NCI-H2171 (cell line): ENCODE results near the gene RCAN3.
"Not testable (repeated sequence)": the region's sequence is repeated elsewhere in the genome, so short reads cannot be mapped to it uniquely, and the experiment has no call there.

Experiments used
- DNase-seq: peaks from one replicate; lab custom pipeline; 2025; lab: John Stamatoyannopoulos, UW

RCAN3 gene

DNA sequence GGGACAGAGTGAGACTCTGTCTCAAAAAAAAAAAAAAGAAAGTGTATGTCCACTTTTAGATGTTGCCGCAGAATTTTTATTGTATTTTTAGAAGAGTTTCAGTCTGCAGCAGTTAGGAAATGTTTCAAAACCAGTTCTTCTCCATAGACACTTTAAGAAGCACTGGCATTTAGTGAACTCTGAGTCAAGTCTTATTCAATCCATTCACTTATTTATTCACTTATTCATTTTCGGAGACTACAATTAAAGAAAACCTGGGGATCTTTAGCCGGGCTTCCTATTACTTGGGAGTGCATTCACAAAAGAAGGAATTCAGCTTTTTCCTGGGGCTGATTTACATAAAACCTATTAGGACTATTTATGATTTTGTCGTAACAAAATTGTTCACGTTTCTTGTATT is 12.3 kb downstream of the RCAN3 start:
- no peak for DNase-seq

DNA sequence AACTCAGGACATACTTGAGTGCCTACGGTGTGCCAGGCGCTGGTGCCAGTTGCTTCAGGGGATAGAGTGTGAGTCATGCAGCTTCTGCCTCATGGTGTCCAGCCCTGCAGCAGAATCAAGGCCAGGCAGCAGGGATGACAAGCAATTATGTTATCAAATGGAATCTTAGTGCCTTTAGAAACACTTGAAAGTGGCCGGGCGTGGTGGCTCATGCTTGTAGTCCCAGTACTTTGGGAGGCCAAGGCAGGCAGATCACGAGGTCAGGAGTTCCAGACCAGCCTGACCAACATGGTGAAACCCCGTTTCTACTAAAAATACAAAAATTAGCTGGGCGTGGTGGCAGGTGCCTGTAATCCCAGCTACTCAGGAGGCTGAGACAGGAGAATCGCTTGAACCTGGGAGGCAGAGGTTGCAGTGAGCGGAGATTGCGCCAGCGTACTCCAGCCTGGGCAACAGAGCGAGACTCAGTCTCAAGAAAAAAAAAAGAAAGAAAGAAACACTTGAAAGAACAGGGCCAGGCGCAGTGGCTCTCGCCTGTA is 13.1 kb downstream of the RCAN3 start:
- DNase-seq, result not testable (repeated sequence)

DNA sequence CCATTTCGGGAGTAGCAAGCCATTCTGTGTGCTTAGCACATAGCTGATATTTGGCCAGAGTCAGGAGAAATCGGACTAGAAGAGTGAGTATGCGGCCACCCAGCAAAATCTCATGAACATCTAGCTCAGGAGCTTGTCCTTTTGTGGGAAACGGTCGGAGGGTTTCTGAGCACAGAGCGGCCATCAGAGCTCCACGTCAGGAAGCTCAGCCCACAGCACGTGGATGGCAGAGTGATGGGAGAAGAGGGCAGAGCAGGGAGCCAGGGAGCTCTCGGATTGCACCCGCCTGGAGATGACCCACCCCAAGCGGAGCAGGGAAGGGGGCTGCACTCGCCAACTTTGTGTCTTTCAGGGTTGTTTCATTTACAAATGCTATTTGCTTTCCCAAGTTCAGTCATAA is 13.9 kb downstream of the RCAN3 start:
- DNase-seq, result no peak

DNA sequence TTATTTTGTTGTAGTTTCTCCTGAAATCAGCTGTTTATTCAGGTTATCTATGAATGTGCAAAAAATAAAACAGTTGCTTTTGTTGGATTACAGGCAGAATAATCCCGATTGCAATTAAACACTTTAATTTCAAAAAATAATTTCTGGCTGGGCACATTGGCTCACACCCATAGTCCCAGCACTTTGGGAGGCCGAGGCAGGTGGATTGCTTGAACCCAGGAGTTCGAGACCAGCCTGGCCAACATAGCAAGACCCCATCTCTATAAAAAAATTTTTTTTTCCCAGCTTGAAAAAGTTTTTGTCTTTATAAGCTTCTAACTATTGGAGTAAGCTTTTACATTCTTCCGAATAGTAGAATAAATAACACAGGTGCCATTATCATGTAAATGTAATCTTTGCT is 15.3 kb downstream of the RCAN3 start:
- DNase-seq, result no peak

DNA sequence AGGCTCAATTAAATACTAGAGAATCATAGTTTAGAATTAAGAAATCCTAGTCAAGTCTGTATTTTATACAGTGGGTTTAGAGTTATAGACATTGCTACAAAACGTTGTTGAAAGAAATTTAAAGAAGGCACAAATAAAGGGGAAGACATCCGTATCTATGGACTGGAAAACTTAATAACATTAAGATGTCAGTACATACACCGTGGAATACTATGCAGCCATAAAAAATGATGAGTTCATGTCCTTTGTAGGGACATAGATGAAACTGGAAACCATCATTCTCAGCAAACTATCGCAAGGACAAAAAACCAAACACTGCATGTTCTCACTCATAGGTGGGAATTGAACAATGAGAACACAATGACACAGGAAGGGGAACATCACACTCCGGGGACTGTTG is 17.6 kb downstream of the RCAN3 start:
- DNase-seq, result not testable (repeated sequence)

DNA sequence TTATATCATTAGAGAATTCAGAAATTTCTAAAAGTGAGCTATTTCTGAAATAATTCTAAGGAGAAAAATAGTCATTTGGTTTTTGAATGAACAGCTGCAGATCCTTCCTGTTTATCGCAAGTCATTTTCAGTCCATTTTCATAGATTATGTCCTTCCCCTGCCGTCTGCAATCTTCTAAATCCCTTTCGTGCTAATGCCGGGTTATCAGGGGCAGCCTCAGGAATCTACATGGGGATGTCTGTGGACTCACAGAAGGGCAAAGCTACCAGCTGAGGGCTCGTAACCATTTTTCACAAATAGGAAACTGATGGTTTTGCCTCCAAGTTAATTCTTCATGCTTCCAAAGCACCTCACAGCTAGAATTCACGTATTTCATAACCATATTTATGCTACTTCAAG is 23.0 kb downstream of the RCAN3 start:
- no peak for DNase-seq

DNA sequence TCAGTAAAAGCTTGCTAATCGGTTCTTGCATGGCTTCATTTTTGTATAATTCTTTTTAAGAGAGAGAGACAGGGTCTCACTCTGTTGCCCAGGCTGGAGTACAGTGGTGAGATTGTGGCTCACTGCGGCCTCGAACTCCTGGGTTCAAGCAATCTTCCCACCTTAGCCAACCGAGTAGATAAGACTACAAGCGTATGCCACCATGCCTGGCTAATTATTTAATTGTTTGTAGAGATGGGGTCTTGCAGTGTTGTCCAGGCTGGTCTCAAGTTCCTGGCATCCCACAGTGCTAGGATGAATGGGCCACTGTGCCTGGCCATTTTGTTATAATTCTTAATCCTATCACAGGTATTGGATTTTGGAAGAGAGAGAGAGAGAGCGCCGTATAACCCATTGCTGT is 23.4 kb downstream of the RCAN3 start:
- DNase-seq, result no peak

DNA sequence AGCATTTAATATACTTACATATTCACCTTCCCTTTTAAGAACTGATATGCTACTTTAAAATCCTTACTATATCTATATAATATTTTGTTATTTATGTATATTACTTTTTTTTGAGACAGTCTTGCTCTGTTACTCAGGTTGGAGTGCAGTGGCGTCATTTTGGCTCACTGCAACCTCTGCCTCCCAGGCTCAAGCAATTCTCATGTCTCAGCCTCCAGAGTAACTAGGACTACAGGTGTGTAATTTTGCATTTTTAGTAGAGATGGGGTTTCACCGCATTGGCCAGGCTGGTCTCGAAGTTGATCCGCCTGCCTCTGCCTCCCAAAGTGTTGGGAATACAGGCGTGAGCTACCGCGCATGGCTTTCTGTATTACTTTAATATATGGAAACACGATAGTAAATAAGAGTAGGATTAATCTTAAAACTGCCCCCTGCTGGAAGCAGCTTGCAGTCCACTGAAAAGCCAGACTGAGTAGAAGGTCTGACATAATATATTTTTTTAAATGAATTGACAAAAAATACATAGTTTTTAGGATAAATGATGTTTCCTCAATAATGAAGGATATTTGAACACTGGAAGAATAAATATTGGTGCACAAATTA is 24.4 kb downstream of the RCAN3 start:
- DNase-seq, result no peak

DNA sequence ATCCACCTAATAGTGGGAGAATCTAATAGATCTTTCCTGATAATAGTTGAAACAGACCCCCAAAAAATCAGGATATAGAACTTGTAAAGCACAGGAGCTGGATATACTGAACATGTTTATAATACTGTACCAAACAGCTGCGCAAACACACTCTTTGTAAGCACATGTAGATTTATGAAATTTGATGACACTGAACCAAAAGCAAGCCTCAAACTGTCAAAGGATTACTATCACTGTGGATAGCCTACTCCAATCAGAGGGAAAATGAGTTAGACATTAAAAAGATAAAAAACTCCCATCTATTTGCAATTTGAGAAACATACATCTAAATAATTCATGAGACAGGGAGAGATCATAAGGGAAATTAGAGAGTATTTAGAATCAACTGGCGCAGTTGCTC is 26.1 kb downstream of the RCAN3 start:
- DNase-seq, result no peak

DNA sequence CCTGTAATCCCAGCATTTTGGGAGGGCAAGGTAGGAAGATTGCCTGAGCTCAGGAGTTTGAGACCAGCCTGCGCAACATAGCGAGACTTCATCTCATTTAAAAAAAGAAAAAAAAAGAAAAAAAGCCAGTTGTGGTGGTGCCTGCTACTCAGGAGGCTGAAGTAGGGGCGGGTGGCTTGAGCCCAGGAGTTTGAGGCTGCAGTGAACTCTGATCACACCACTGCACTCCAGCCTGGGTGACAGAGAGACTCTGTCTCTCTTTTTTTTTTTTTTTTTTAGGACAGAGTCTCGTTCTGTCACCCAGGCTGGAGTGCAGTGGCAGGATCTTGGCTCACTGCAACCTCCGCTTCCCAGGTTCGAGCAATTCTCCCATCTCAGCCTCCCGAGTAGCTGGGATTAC is 26.7 kb downstream of the RCAN3 start:
- not testable (repeated sequence) for DNase-seq

DNA sequence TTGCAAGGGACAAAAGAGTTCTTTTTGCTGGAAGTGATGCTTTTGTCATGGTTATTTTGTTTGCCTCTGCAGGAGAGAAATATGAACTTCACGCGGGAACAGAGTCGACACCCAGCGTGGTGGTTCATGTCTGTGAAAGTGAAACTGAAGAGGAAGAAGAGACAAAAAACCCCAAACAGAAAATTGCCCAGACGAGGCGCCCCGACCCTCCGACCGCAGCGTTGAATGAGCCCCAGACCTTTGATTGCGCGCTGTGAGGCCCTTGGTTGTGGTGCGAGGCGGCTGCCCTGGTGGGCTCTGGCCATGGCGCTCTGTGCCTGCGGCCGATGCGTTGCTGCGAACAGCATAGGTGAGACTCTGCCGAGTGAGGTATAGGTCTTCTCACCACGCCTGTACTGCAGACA is 32.4 kb downstream of the RCAN3 start:
- no peak for DNase-seq

DNA sequence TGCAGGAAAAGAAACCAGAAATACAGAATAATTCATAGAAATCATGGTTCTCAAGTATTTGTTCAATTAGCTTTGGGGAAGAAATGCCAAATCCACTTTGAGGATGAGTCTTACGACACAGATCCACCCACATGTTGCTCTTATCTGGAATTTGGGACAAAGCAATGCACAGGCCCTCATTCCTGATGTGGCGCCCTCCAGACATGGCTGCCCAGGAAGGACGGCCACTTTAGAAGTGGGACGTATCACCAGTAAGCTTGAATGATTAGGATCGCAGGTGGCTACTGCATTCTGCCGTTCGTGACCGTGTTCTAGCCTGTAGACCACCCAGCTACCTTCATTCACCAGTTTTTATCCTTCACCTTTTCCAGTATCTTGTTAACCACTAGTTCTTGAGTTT is 33.1 kb downstream of the RCAN3 start:
- DNase-seq, result no peak

DNA sequence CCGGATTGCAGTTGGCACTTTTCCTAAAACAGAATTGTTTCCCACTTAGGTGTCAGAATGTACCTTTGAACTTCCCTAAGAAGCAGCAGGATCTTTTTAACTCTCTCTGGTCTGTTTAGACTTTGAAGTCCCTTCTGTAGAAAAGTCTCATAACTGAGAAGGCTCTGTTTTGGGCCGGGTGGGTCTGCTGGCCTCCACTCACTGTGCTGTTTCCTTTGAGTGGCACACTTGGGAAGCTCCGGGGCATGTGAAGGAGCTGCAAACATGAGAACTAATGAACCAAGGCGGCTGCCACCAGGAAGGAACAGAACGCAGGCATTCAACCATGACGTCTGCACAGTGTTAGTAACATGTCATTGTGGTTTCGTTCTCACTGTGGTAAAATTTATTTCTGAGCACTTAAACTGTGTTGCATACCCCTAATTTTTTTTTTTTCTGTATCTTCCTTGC is 33.8 kb downstream of the RCAN3 start:
- no peak for DNase-seq

DNA sequence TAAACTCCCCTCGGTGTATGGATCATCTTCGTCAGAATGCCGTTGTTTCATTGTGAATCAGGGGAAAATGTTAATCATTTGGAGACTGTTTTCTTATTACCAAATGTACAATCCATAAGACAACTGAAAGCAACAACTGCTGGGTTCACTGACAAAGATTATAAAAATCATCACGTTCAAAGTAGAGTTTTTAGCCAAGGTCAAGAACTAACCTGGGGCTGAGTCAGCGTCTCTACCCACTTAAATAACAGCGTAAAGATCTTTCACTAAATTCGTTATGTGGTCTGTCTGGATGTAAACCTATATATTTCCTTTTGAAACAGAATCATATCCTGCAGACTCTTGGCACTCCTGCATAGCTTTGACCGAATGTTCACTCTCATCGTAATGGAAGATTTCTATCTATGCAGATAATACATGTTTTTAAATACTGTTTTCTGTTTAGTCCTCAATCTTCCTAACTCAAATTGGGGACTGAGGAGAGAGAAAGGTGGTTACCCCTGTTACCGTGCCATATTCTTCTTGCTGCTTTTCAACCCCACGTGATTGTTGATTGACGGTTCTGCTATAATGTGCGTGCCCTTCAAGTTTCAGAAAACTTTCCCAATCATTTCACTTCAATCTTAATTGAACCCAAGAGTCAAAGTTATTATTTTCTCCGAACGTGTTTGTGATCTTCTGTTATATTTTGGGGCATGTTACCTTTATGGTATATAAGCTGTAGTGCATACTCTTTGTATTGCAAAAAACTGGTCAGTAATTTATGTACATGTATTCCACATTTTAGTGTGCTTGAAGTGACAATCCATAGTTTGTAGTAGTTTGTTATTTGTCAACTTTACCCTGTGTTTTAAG is 37.6 kb downstream of the RCAN3 start:
- no peak for DNase-seq

DNA sequence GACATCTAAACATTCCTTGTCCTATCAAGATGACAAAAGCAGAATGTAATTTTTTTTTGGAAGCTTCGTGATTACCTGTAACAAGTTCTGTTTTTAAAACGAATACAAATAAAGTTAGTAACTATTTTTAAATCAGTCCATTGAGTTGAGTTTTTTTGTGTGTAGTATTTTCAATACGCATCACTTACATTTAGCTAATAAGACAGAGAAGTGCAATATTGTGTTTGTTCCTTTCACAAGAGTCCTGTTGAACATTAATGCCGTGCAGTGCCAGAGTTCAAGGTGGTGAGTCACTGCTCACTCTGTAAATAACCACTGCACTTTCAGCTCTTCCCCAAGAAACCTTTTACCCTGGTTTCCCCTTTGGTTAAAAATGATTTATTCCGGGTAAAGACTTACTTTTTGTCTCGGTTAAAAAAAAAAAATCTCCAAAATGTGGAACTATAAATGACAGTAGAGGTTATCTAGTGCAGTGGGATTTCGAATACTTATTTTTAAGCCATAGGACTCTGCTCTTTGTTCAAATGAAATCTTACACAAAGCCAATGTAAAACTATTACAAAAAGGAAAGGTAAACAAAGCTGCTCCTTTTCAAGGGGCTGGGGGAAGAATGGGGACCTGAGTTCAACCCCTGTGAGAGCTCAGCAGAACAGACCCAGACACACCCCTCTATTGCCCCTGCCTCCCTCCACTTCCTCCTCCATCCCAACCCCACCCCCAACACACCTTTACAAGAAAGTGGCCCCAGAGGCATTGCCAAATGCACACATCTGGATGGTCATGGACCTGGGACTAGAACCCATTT is 38.5 kb downstream of the RCAN3 start:
- no peak for DNase-seq

DNA sequence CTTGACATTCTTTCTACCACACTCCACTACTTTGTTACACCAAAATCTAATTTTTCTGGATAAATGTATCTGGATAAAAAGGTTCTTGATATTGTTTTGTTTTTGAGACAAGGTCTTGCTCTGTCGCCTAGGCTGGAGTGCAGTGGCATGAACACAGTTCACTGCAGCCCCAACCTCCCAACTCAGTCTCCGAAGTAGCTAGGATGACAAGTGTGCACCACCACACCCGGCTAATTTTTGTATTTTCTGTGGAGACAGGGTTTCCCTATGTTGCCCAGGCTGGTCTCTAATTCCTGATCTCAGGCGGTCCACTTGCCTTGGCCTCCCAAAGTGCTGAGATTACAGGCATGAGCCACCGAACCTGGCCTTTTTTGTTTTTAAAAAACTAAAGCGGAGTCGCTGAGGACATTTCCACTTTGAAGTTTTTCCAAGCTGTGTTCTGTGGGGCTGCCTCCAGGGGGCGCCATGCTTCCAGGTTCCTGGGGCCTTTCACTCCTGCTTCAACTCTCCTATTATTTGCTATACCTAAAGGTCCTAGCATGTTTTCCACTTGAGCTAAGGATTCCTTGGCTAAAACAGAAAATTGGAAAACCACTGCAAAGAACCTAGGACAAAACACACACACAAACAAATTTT is 39.2 kb downstream of the RCAN3 start:
- no peak for DNase-seq

DNA sequence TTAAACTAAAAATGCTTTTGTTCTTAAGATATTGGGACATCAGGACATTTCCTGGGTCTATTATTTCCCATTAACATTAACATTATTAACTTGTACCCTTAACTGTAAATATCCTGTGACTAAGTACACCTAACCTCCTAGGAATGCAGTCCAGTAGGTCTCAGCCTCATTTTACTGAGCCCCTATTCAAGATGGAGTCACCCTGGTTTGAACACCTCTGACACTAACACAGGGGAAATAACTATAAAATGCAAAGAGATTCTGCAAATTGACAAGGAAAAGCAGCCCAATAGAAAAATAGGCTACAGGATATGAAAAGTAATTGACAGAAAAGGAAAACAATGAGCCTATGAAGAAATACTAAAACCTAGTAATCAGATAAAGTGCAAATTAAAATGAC is 41.6 kb downstream of the RCAN3 start:
- no peak for DNase-seq

DNA sequence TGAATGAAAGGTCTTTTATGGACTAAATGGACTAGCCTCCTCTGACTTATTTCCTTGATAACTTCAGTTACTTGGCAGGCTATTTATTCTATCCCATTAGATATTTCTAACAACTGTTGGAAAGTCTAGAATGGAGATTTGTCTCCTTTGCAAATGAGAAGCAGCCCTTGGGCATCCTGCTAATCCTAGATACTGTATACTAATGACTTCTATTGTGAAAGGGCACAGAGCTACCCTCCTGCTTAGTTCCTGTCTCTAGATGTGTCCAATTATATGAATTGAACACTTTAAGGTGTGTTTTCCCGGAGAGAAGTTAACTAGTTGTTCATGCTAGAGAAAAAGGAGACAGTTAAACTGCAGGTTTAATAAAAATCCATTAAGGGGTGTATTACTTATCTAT is 43.0 kb downstream of the RCAN3 start:
- no peak for DNase-seq

DNA sequence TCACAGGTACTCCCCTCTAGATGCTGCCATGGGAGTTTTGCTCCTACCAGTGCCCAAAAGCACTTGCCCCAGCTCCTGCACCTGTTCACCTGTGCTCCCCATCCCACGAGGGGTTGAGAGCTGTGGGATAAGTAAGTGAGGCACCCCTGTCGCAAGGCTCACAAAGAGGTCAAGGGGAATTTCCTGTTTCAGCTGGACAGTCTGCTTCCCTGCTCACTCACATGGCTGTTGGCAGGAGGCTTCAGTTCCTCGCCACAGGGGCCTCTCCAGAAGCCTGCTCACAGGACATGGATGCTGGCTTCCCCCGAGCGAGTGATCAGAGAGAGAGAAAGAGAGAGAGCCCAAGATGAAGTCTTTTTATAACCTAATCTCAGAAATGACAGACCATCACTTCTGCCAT is 44.6 kb downstream of the RCAN3 start:
- DNase-seq, result no peak

DNA sequence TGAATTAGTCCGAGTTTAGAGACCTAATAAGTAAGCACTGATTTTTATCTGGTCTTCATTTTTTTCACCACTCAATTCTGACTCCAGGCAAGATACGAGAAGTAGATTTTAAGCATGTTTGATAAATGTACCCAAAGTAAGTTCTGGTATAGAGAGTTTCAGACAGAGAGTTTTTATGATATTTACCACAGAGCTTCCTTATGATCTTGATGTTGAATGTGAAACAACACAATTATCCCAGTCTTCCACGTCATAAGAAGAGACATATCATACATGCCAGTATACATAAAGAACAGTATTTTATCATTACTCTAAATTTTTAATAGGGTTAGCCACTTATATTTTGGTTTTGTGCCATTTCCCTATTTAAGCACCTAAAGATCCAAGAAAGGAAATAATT is 45.4 kb downstream of the RCAN3 start:
- DNase-seq, result no peak

DNA sequence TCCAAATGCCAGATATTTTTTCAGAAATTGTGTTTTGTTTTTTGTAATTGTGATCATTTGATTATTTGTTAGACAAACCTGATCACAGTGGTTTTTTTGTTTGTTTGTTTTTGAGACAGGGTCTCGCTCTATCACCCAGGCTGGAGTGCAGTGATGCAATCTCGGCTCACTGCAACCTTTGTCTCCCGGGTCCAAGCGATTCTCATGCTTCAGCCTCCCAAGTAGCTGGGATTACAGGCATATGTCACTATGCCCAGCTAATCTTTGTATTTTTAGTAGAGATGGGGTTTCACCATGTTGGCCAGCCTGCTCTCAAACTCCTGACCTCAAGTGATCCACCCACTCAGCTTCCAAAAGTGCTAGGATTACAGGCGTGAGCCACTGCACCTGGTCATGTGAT is 46.6 kb downstream of the RCAN3 start:
- not testable (repeated sequence) for DNase-seq

DNA sequence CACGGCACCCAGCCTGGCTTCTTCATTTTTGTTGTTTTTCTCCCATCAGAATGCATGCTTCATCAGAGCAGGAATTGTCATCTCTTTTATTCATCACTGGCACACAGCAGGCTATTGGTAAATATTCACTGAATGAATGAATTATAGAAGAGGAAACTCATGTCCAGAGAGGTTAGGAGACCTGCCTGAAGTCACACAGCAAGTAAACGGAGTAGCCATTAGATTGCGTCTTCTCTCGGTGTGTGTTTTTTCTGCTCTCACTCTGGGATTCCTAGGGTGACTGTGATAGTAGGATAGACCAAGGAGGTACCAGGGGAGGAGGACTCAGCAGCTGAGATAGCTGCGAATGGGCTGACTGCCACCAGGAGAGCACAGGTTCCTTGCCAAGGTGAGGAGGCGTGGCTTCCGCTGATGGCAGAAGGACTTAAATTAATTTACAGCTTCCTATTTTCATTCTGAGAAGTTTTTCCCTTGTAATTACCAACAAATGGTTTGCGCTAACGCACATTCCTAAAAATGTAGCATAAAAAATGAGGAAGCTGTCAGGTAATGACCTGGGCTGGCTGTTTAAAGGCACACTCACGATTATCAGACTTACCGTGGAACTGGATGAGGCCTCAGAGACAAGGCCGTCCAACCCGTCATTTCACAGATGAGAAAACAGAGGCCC is 48.8 kb downstream of the RCAN3 start:
- DNase-seq, result no peak
